ENCODE results near the gene RPS15A. TPM values are rescaled to one million over a fixed set of nuclear protein-coding genes. Genes with fewer than 3 reads are reported as not detected.

Gene RPS15A
- total RNA-seq, 4 donors from 2014 or later = 1,414 to 3,144 (median 2,267) TPM

GRCh38 chr16:18800293-18800692 lies 10.2 kb upstream of the RPS15A start:
- WGBS, 2 donors = 3 to 5% methylated on average over 8 of the region's 8 CpGs
- Histone ChIP-seq H3K27ac (peak overlapping the region in 2 of 3 donors; percentile 53 to 87), H3K4me3 (replicated peaks in 1 of 3) (peak overlapping the region; percentile 31 to 84 (median 69)), H3K9me3 (no peaks in the 10 kb centered on the region), H3K27me3 (no peaks in the 10 kb centered on the region), H3K4me1 (peaks cover 36 to 40% of the 10 kb centered on the region in 2 donors), H3K36me3 (peaks cover 3 to 4% of the 10 kb centered on the region in 2 donors)
- TF ChIP-seq POLR2A (IDR thresholded peaks at IDR 0.05) (no peak), CTCF (IDR thresholded peaks at IDR 0.05) (no peak)
- intact Hi-C loops (cut with DNase I) = loop anchor here (5.0 kb wide), 1 partner anchor 167 kb away; no protein-coding TSS in a partner anchor
- no peak for DNase-seq

- no peak for DNase-seq
- intact Hi-C loops (cut with DNase I) = no loop called here
- WGBS, 2 donors = 77 to 91% methylated on average over 3 of the region's 3 CpGs
- peak overlapping the region in 1 of 3 donors; percentile 53 for H3K27ac ChIP-seq
- H3K36me3 ChIP-seq = peaks cover 7 to 12% of the 10 kb centered on the region in 2 donors
- H3K4me1 ChIP-seq = peaks cover 30 to 40% of the 10 kb centered on the region in 2 donors
- TF ChIP-seq CTCF (IDR thresholded peaks at IDR 0.05) (no peak), POLR2A (IDR thresholded peaks at IDR 0.05) (no peak)
- no peaks in the 10 kb centered on the region for H3K27me3 ChIP-seq
- no peaks in the 10 kb centered on the region for H3K9me3 ChIP-seq
- no peak overlapping the region for H3K4me3 ChIP-seq (replicated peaks in 1 of 3)
Measured at GRCh38 chr16:18799500-18799899, 9.4 kb upstream of the RPS15A start.

GRCh38 chr16:18797746-18798145 lies 7.6 kb upstream of the RPS15A start:
- DNase-seq = no peak
- TF ChIP-seq CTCF (IDR thresholded peaks at IDR 0.05) (no peak), POLR2A (IDR thresholded peaks at IDR 0.05) (no peak)
- Histone ChIP-seq H3K36me3 (peaks cover 16 to 28% of the 10 kb centered on the region in 2 donors), H3K27me3 (no peaks in the 10 kb centered on the region), H3K4me1 (peaks cover 29 to 40% of the 10 kb centered on the region in 2 donors), H3K9me3 (no peaks in the 10 kb centered on the region), H3K4me3 (replicated peaks in 1 of 3) (no peak overlapping the region), H3K27ac (peak overlapping the region; percentile 7 to 48 (median 12))
- intact Hi-C loops (cut with DNase I) = no loop called here
- 43 to 45% methylated on average over 4 of the region's 4 CpGs for WGBS, 2 donors

- DNase-seq = no peak
- Histone ChIP-seq H3K9me3 (no peaks in the 10 kb centered on the region), H3K36me3 (peaks cover 21 to 35% of the 10 kb centered on the region in 2 donors), H3K4me1 (peaks cover 29 to 32% of the 10 kb centered on the region in 2 donors), H3K27me3 (no peaks in the 10 kb centered on the region), H3K27ac (no peak overlapping the region), H3K4me3 (replicated peaks in 1 of 3) (no peak overlapping the region)
- 90 to 92% methylated on average over 1 of the region's 1 CpG for WGBS, 2 donors
- TF ChIP-seq CTCF (IDR thresholded peaks at IDR 0.05) (no peak), POLR2A (IDR thresholded peaks at IDR 0.05) (no peak)
- intact Hi-C loops (cut with DNase I) = no loop called here
Measured at GRCh38 chr16:18796377-18796776, 6.2 kb upstream of the RPS15A start.

- WGBS, 2 donors = 92 to 95% methylated on average over 11 of the region's 11 CpGs
- peaks cover 28 to 36% of the 10 kb centered on the region in 2 donors for H3K36me3 ChIP-seq
Measured at GRCh38 chr16:18792836-18793433, 2.8 kb upstream of the RPS15A start.

More at GRCh38 chr16:18792836-18793433, 2.8 kb upstream of the RPS15A start:
- Histone ChIP-seq H3K27me3 (no peaks in the 10 kb centered on the region), H3K9me3 (no peaks in the 10 kb centered on the region), H3K4me3 (replicated peaks in 1 of 3) (no peak overlapping the region), H3K4me1 (peaks cover 18 to 25% of the 10 kb centered on the region in 2 donors), H3K27ac (no peak overlapping the region)
- no peak for TF ChIP-seq CTCF (IDR thresholded peaks at IDR 0.05)
- no peak for TF ChIP-seq POLR2A (IDR thresholded peaks at IDR 0.05)
- intact Hi-C loops (cut with DNase I) = no loop called here
- DNase-seq = no peak

Data from thyroid gland (tissue), 4 donors.